Loucy (cell line): ENCODE results near the gene ALAD.

Experiments used
- H2AFZ ChIP-seq: fragments of 200-600 bp; sonication (generic); 2 replicates; pipeline ENCODE4 v1.6.0; 2016; ENCODE audit warnings: antibody characterized with exemption, mild to moderate bottlenecking, low read length, moderate library complexity
- H3F3A ChIP-seq: fragments of 200-600 bp; 2 replicates; pipeline ENCODE4 v1.6.0; 2016; ENCODE audit warnings: antibody characterized with exemption, low read depth, mild to moderate bottlenecking
- H3K27me3 ChIP-seq: fragments of 200-600 bp; sonication (generic); 2 replicates; pipeline ENCODE4 v1.6.1; 2014; ENCODE audit warnings: low read length, mild to moderate bottlenecking; ENCODE audit not compliant: insufficient read depth, poor library complexity, severe bottlenecking
- H3K36me3 ChIP-seq: fragments of 200-600 bp; sonication (generic); 2 replicates; pipeline ENCODE4 v1.6.1; 2016; ENCODE audit warnings: low read length; ENCODE audit not compliant: insufficient read depth
- H3K4me1 ChIP-seq: fragments of 200-600 bp; sonication (generic); 2 replicates; pipeline ENCODE4 v1.5.1; 2014; ENCODE audit warnings: low read length, mild to moderate bottlenecking; ENCODE audit not compliant: insufficient read depth, poor library complexity, severe bottlenecking
- H3K4me2 ChIP-seq: fragments of 200-600 bp; sonication (generic); 2 replicates; pipeline ENCODE4 v1.6.0; 2014; ENCODE audit warnings: antibody characterized with exemption, low read length, low read depth, mild to moderate bottlenecking; ENCODE audit not compliant: poor library complexity, severe bottlenecking
- H3K4me3 ChIP-seq: fragments of 200-600 bp; sonication (generic); 2 replicates; pipeline ENCODE4 v1.5.1; 2014; ENCODE audit warnings: low read length, mild to moderate bottlenecking, mixed read lengths; ENCODE audit not compliant: poor library complexity, severe bottlenecking
- H3K79me2 ChIP-seq: fragments of 200-600 bp; sonication (generic); 2 replicates; pipeline ENCODE4 v1.6.1; 2014; ENCODE audit warnings: low read length; ENCODE audit not compliant: insufficient read depth
- H3K9ac ChIP-seq: fragments of 200-600 bp; sonication (generic); 2 replicates; pipeline ENCODE4 v1.6.0; 2014; ENCODE audit warnings: mild to moderate bottlenecking, low read depth, low read length, moderate library complexity; ENCODE audit not compliant: poor library complexity, severe bottlenecking
- H3K9me2 ChIP-seq: fragments of 200-600 bp; sonication (generic); replicated peaks from 2 replicates; pipeline ENCODE4 v1.6.1; 2016; ENCODE audit warnings: low read depth, low read length, mixed read lengths
- H3K9me3 ChIP-seq: fragments of 200-600 bp; sonication (generic); 2 replicates; pipeline ENCODE4 v1.6.1; 2014; ENCODE audit warnings: mild to moderate bottlenecking, antibody characterized with exemption, low read length, low read depth; ENCODE audit not compliant: insufficient read depth
- H4K20me1 ChIP-seq: fragments of 200-600 bp; sonication (generic); 2 replicates; pipeline ENCODE4 v1.6.0; 2014; ENCODE audit warnings: antibody characterized with exemption, low read length, mild to moderate bottlenecking; ENCODE audit not compliant: insufficient read depth, poor library complexity, severe bottlenecking
- EZH2phosphoT487 ChIP-seq: fragments of 200-600 bp; IDR thresholded peaks from 2 replicates; pipeline ENCODE4 v1.6.1; 2018; ENCODE audit warnings: antibody characterized with exemption, mild to moderate bottlenecking, moderate library complexity, borderline replicate concordance
- TF ChIP-seq, protein P1 (sequence below): fragments of 200-600 bp; sonication (generic); conservative IDR thresholded peaks from 2 replicates; pipeline ENCODE4 v1.5.1; 2014; ENCODE audit warnings: mild to moderate bottlenecking, antibody characterized with exemption, low read length

The ALAD gene

DNA sequence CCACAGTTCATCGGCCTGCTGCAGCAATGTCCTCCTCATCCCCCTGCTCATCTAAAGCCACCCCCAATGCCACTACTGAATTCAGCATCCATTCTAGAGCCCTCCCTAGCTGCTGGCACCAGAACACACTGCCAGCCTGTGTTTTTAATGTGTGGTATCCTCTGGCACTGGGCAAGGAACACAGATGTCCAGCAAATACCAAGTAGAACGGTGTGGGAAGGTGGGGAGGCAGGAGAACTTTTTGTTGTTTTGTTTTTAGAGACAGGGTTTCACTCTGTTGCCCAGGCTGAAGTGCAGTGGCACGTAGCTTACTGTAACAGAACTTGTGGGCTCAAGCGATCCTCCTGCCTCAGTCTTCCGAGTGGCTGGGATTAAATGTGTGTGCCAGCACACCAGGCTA lies 29.0 kb downstream of the ALAD start:
- H3K4me3 ChIP-seq, result no peak overlapping the region
- H3K4me2 ChIP-seq, result no peak overlapping the region
- no peaks in the 10 kb centered on the region for H3K9me3 ChIP-seq
- H3K79me2 ChIP-seq, result peaks cover 15% of the 10 kb centered on the region
- H4K20me1 ChIP-seq, result no peaks in the 10 kb centered on the region
- no peak overlapping the region for H3K9ac ChIP-seq
- H3K4me1 ChIP-seq, result no peaks in the 10 kb centered on the region
- no peaks in the 10 kb centered on the region for H3K9me2 ChIP-seq
- no peak overlapping the region for H2AFZ ChIP-seq
- H3F3A ChIP-seq, result no peaks in the 10 kb centered on the region
- no peaks in the 10 kb centered on the region for H3K27me3 ChIP-seq
- no peak for TF ChIP-seq EZH2phosphoT487
- TF ChIP-seq, protein P1, sequence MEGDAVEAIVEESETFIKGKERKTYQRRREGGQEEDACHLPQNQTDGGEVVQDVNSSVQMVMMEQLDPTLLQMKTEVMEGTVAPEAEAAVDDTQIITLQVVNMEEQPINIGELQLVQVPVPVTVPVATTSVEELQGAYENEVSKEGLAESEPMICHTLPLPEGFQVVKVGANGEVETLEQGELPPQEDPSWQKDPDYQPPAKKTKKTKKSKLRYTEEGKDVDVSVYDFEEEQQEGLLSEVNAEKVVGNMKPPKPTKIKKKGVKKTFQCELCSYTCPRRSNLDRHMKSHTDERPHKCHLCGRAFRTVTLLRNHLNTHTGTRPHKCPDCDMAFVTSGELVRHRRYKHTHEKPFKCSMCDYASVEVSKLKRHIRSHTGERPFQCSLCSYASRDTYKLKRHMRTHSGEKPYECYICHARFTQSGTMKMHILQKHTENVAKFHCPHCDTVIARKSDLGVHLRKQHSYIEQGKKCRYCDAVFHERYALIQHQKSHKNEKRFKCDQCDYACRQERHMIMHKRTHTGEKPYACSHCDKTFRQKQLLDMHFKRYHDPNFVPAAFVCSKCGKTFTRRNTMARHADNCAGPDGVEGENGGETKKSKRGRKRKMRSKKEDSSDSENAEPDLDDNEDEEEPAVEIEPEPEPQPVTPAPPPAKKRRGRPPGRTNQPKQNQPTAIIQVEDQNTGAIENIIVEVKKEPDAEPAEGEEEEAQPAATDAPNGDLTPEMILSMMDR, result no peak
- H3K36me3 ChIP-seq, result no peaks in the 10 kb centered on the region

DNA sequence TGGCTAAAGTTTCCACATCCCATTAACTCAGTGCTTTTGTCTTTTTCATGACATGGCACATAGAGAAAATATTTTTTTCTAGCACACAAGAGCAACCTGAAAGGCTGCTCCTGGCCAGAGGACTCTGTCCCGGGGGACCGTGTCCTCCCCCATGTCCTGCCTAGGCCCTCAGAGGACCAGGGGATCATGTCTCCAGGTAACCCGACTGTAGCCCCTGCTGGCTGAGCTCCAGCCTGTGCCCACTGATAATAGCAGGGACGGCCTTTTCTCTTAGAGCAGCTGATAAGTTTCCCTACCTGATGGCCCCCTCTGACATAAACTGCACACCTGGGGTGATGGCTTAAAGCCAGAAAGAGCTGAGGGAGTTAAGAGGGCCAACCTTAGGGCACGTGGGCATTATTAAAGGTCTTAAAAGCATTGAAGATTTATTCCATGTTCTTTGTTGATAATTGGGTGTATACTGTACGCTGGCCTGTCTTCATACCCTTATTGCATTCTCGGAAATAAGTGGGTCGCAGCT lies 30.2 kb downstream of the ALAD start:
- H3K9me2 ChIP-seq, result no peaks in the 10 kb centered on the region
- no peaks in the 10 kb centered on the region for H3K27me3 ChIP-seq
- H3K36me3 ChIP-seq, result no peaks in the 10 kb centered on the region
- no peaks in the 10 kb centered on the region for H3K9me3 ChIP-seq
- H3K9ac ChIP-seq, result no peak overlapping the region
- TF ChIP-seq, protein P1, result no peak
- TF ChIP-seq EZH2phosphoT487, result no peak
- peaks cover 7% of the 10 kb centered on the region; the same call in 1 of the 2 replicates for H3K79me2 ChIP-seq
- no peaks in the 10 kb centered on the region for H3K4me1 ChIP-seq
- no peak overlapping the region for H3K4me2 ChIP-seq
- no peaks in the 10 kb centered on the region for H3F3A ChIP-seq
- no peak overlapping the region for H2AFZ ChIP-seq
- H4K20me1 ChIP-seq, result no peaks in the 10 kb centered on the region
- no peak overlapping the region for H3K4me3 ChIP-seq

DNA sequence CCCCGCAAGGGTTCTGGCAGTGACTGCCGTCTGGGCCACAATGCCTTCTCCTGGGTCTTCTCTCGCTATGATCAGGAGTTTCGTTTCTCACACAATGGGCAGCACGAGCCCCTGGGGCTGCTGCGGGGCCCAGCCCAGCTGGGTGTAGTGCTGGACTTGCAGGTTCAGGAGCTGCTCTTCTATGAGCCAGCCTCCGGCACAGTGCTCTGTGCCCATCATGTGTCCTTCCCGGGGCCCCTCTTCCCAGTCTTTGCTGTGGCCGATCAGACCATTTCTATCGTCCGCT lies 31.3 kb downstream of the ALAD start:
- no peaks in the 10 kb centered on the region for H3K79me2 ChIP-seq
- no peak overlapping the region for H3K4me3 ChIP-seq
- no peaks in the 10 kb centered on the region for H4K20me1 ChIP-seq
- H3K9me2 ChIP-seq, result no peaks in the 10 kb centered on the region
- H3F3A ChIP-seq, result no peaks in the 10 kb centered on the region
- H3K9ac ChIP-seq, result no peak overlapping the region
- H3K9me3 ChIP-seq, result no peaks in the 10 kb centered on the region
- no peaks in the 10 kb centered on the region for H3K4me1 ChIP-seq
- H3K4me2 ChIP-seq, result no peak overlapping the region
- TF ChIP-seq, protein P1, result no peak
- no peak overlapping the region for H2AFZ ChIP-seq
- H3K36me3 ChIP-seq, result no peaks in the 10 kb centered on the region
- no peaks in the 10 kb centered on the region for H3K27me3 ChIP-seq
